HG02870 (cell line): Measurements from ENCODE around the gene CAST.

Experiments
- ATAC-seq: cut with Tn5 transposase; IDR thresholded peaks from one replicate; pipeline ENCODE4 v1.9.1; 2021; ENCODE audit warnings: mild to moderate bottlenecking, moderate library complexity; ENCODE audit not compliant: unreplicated experiment

The CAST gene

GRCh38 chr5:96709152-96709821 is 47.1 kb downstream of the CAST start:
- no peak for ATAC-seq

GRCh38 chr5:96712100-96712746 is 50.0 kb downstream of the CAST start:
- no peak for ATAC-seq

GRCh38 chr5:96714450-96714849 is 52.3 kb downstream of the CAST start:
- ATAC-seq, result no peak

- ATAC-seq, result no peak
These were observed 52.8 kb downstream of the CAST start for GRCh38 chr5:96714951-96715451.

- ATAC-seq, result no peak
These were observed 53.8 kb downstream of the CAST start for GRCh38 chr5:96716007-96716406.

- ATAC-seq, result no peak
These were observed 54.5 kb downstream of the CAST start for GRCh38 chr5:96716716-96717115.

- no peak for ATAC-seq
These were observed 55.7 kb downstream of the CAST start for GRCh38 chr5:96717874-96718273.

GRCh38 chr5:96718635-96719077 is 56.5 kb downstream of the CAST start:
- no peak for ATAC-seq

- no peak for ATAC-seq
These were observed 58.2 kb downstream of the CAST start for GRCh38 chr5:96720408-96720807.

GRCh38 chr5:96721351-96721977 is 59.3 kb downstream of the CAST start:
- no peak for ATAC-seq

- ATAC-seq, result no peak
These were observed 63.1 kb downstream of the CAST start for GRCh38 chr5:96725257-96725656.

GRCh38 chr5:96726802-96727201 is 64.6 kb downstream of the CAST start:
- no peak for ATAC-seq

GRCh38 chr5:96729156-96729555 is 67.0 kb downstream of the CAST start:
- no peak for ATAC-seq

GRCh38 chr5:96730586-96730985 is 68.4 kb downstream of the CAST start:
- no peak for ATAC-seq

- ATAC-seq, result no peak
These were observed 71.8 kb downstream of the CAST start for GRCh38 chr5:96733771-96734500.

- ATAC-seq, result no peak
These were observed 72.7 kb downstream of the CAST start for GRCh38 chr5:96734871-96735325.

- ATAC-seq, result no peak
These were observed 74.8 kb downstream of the CAST start for GRCh38 chr5:96736937-96737336.

- peak; percentile 55 for ATAC-seq
These were observed 78.9 kb downstream of the CAST start for GRCh38 chr5:96741106-96741505.

- ATAC-seq, result no peak
These were observed 79.7 kb downstream of the CAST start for GRCh38 chr5:96741891-96742309.

GRCh38 chr5:96742538-96742937 is 80.4 kb downstream of the CAST start:
- ATAC-seq, result no peak

GRCh38 chr5:96743065-96743768 is 81.0 kb downstream of the CAST start:
- no peak for ATAC-seq
